Measurements from ENCODE around the gene SH3RF1. TPM values are rescaled to one million over a fixed set of nuclear protein-coding genes. Genes with fewer than 3 reads are reported as not detected.
A peak's percentile ranks its signal among the peaks of the same experiment; 100 is the strongest.

SH3RF1 gene
- total and polyA plus RNA-seq, 8 donors = 3.4 to 47.8 (median 18.9) TPM

DNA sequence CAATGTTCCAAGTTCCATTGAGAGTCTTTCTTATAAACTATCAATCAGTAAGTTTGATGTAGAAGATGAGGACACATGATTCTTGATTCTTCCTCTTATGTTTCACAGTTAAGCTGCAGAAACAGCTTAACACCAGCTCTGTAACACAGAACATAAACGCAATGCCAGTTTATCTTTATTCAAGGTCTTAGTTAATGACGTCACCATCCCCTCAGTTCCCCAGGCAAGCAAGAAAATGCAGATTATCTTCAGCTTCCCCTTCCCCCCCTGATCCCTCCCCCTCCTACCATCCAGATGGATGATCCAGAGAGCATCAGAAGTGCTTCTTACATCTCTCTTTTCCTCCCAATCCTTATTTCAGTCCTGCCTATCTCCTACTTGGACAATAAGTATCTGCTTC lies 4.4 kb upstream of the SH3RF1 start:
- peaks cover 8 to 17% (median 14%) of the 10 kb centered on the region in 4 donors for H3K4me1 ChIP-seq
- no peaks in the 10 kb centered on the region for H3K9me3 ChIP-seq
- no peak for TF ChIP-seq POLR2AphosphoS5 (IDR thresholded peaks at IDR 0.05)
- TF ChIP-seq EP300 (IDR thresholded peaks at IDR 0.05) = no peak
- no peak for TF ChIP-seq POLR2A (IDR thresholded peaks at IDR 0.05)
- TF ChIP-seq, protein P1, sequence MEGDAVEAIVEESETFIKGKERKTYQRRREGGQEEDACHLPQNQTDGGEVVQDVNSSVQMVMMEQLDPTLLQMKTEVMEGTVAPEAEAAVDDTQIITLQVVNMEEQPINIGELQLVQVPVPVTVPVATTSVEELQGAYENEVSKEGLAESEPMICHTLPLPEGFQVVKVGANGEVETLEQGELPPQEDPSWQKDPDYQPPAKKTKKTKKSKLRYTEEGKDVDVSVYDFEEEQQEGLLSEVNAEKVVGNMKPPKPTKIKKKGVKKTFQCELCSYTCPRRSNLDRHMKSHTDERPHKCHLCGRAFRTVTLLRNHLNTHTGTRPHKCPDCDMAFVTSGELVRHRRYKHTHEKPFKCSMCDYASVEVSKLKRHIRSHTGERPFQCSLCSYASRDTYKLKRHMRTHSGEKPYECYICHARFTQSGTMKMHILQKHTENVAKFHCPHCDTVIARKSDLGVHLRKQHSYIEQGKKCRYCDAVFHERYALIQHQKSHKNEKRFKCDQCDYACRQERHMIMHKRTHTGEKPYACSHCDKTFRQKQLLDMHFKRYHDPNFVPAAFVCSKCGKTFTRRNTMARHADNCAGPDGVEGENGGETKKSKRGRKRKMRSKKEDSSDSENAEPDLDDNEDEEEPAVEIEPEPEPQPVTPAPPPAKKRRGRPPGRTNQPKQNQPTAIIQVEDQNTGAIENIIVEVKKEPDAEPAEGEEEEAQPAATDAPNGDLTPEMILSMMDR (IDR thresholded peaks at IDR 0.05) = no peak
- H3K27me3 ChIP-seq = no peaks in the 10 kb centered on the region
- no peak overlapping the region for H3K4me3 ChIP-seq
- 44 to 56% (median 55%) methylated on average over 2 of the region's 2 CpGs for WGBS, 5 donors
- H3K36me3 ChIP-seq = no peaks in the 10 kb centered on the region
- no peak overlapping the region for H3K27ac ChIP-seq
- intact Hi-C loops (cut with DNase I; ENCODE audit: low total_unique reads) = no loop called here
- DNase-seq = no peak

DNA sequence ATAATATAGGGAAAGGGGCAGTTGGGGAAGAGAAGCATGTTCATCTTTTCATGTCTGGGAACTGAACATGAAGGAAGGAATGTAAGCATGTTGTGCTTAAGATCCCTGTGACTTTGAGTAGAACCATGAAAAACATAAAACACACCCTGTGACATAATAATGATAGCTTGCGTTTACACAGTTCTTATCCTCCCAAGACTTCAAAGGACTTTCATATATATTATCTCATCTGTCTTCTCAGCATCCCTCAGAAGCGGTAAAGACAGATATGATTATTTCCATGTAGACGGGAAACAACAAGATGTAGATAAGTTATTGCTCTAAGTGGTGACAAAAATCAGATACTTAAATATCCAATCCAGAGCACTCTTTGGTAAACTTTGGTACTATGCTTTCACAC lies 3.3 kb upstream of the SH3RF1 start:
- intact Hi-C loops (cut with DNase I; ENCODE audit: low total_unique reads) = no loop called here
- H3K4me3 ChIP-seq = no peak overlapping the region
- no peak for DNase-seq
- H3K4me1 ChIP-seq = peaks cover 9 to 28% (median 22%) of the 10 kb centered on the region in 4 donors
- WGBS, 5 donors = 54 to 81% (median 59%) methylated on average over 3 of the region's 3 CpGs
- H3K27ac ChIP-seq = no peak overlapping the region
- H3K9me3 ChIP-seq = no peaks in the 10 kb centered on the region
- H3K36me3 ChIP-seq = no peaks in the 10 kb centered on the region
- TF ChIP-seq EP300 (IDR thresholded peaks at IDR 0.05) (no peak), POLR2A (IDR thresholded peaks at IDR 0.05) (no peak), POLR2AphosphoS5 (IDR thresholded peaks at IDR 0.05) (no peak)
- TF ChIP-seq, protein P1 (IDR thresholded peaks at IDR 0.05) = no peak
- no peaks in the 10 kb centered on the region for H3K27me3 ChIP-seq

DNA sequence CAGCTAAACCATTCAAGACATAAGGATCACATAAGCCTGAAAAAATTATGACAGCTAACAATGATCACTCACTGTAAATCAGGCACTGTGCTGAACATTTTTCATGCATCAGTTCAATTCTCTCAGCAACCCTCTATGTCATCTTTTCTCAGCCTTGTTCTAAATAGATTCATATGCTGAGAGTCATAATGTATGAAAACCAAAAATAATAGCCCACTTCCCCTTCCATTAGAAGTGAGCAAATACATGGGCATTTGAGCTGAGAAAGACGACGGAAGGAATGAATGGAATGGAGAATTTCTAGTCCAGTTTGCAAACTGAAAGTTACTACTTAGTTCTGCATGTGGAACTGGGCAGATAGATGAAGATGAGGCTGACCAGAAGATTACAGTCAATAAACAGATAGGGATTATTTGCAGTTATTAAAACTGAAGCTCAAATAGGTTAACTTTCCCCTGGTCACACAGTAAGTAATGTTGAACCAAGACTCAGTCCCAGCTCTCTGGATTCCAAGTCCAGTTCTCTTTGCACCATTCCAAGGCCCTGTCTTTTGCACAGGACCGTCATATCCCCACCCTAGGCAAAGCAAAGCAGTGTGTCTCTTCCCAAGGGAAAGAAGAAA lies 1.6 kb upstream of the SH3RF1 start:
- Histone ChIP-seq H3K4me1 (peaks cover 20 to 45% (median 33%) of the 10 kb centered on the region in 4 donors), H3K27ac (peak overlapping the region in 3 of 5 donors; percentile 91 to 98 (median 96)), H3K9me3 (no peaks in the 10 kb centered on the region), H3K27me3 (no peaks in the 10 kb centered on the region), H3K36me3 (no peaks in the 10 kb centered on the region), H3K4me3 (peak overlapping the region in 1 of 4 donors; percentile 63)
- WGBS, 5 donors = 36 to 45% (median 40%) methylated on average over 3 of the region's 3 CpGs
- intact Hi-C loops (cut with DNase I; ENCODE audit: low total_unique reads) = no loop called here
- DNase-seq = no peak
- TF ChIP-seq, protein P1 (IDR thresholded peaks at IDR 0.05) = no peak
- TF ChIP-seq POLR2A (IDR thresholded peaks at IDR 0.05) (no peak), EP300 (IDR thresholded peaks at IDR 0.05) (no peak), POLR2AphosphoS5 (IDR thresholded peaks at IDR 0.05) (no peak)

DNA sequence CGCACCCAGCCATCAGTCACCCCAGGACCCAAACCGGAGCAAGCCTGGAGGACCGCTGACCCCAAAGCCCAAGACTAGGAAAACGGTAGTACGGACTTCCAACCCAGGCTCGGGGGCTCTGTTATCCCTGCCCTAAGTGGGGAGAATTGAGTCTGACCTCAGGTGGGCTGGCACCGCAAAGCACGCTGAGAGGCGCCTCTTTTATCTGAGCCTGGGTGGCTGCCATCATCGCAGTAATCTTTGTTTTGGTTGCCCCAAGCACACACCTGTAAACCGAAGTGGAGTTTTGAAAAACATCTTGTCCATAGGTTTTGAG lies 894 bp upstream of the SH3RF1 start:
- intact Hi-C loops (cut with DNase I; ENCODE audit: low total_unique reads) = no loop called here
- no peak for TF ChIP-seq POLR2AphosphoS5 (IDR thresholded peaks at IDR 0.05)

More for the DNA sequence above, 894 bp upstream of the SH3RF1 start:
- peak overlapping the region; percentile 91 to 98 (median 95) for H3K27ac ChIP-seq
- 9 to 21% (median 12%) methylated on average over 11 of the region's 11 CpGs for whole genome bisulfite sequencing, 5 donors
- H3K4me3 ChIP-seq = peak overlapping the region; percentile 63 to 91 (median 82)
- H3K36me3 ChIP-seq = no peaks in the 10 kb centered on the region
- no peaks in the 10 kb centered on the region for H3K9me3 ChIP-seq
- no peak for DNase-seq
- no peaks in the 10 kb centered on the region for H3K27me3 ChIP-seq
- H3K4me1 ChIP-seq = peaks cover 20 to 52% (median 37%) of the 10 kb centered on the region in 4 donors
